CD8-positive, alpha-beta memory T cell (primary cell): Measurements from ENCODE around the gene CHGA. TPM values are rescaled to one million over a fixed set of nuclear protein-coding genes. Genes with fewer than 3 reads are reported as not detected.

Experiments
- CTCF ChIA-PET: fragments of 350-600 bp; sonication (Branson Sonifier 250); formaldehyde crosslinking; loops from one replicate; lab custom pipeline; 2021; ENCODE audit warnings: antibody characterized with exemption; lab: Charles Lee
- POLR2A ChIA-PET: fragments of 350-600 bp; sonication (Branson Sonifier 250); formaldehyde crosslinking; loops from one replicate; lab custom pipeline; 2021; ENCODE audit warnings: antibody characterized with exemption; lab: Charles Lee
- DNase-seq, 5 donors: peaks; one replicate each; pipeline versions ENCODE4 v3.0.0 to v3.0.0-alpha.2; 2020 to 2022; ENCODE audit warnings: mixed read lengths in 1 of 5
- H3K27ac ChIP-seq: one replicate; pipeline ENCODE4 v1.7.0; 2013; ENCODE audit warnings: low read depth, mild to moderate bottlenecking, low read length, moderate library complexity
- H3K27me3 ChIP-seq: 2 replicates; pipeline ENCODE4 v1.7.0; 2013; ENCODE audit warnings: low read length, mild to moderate bottlenecking; ENCODE audit not compliant: insufficient read depth, poor library complexity, severe bottlenecking
- H3K36me3 ChIP-seq: 2 replicates; pipeline ENCODE4 v1.7.0; 2013; ENCODE audit warnings: mild to moderate bottlenecking, low read length, moderate library complexity; ENCODE audit not compliant: insufficient read depth
- H3K4me1 ChIP-seq: 2 replicates; pipeline ENCODE4 v1.7.0; 2013; ENCODE audit warnings: mild to moderate bottlenecking, low read length, moderate library complexity; ENCODE audit not compliant: insufficient read depth
- H3K4me3 ChIP-seq: 2 replicates; pipeline ENCODE4 v1.7.0; 2013; ENCODE audit warnings: mild to moderate bottlenecking, low read length
- H3K9me3 ChIP-seq: 2 replicates; pipeline ENCODE4 v1.7.0; 2013; ENCODE audit warnings: mild to moderate bottlenecking, low read length
- H3K27ac Mint-ChIP-seq, 8 donors: one replicate each; pipeline ENCODE4 v1.8.0; 2020 to 2021; ENCODE audit warnings: mixed read lengths in 8 of 8, mild to moderate bottlenecking in 6 of 8, inconsistent platforms in 3 of 8, moderate library complexity in 3 of 8
- H3K27me3 Mint-ChIP-seq, 2 donors: one replicate each; pipeline ENCODE4 v1.8.0; 2020 to 2021; ENCODE audit warnings: mixed read lengths in 2 of 2, mild to moderate bottlenecking in 1 of 2, moderate library complexity in 1 of 2
- H3K36me3 Mint-ChIP-seq, 3 donors: one replicate each; pipeline ENCODE4 v1.8.0; 2020 to 2021; ENCODE audit warnings: mixed read lengths in 3 of 3, inconsistent platforms in 1 of 3, mild to moderate bottlenecking in 1 of 3
- H3K4me1 Mint-ChIP-seq, 3 donors: one replicate each; pipeline ENCODE4 v1.8.0; 2020 to 2021; ENCODE audit warnings: mixed read lengths in 3 of 3, inconsistent platforms in 1 of 3, mild to moderate bottlenecking in 1 of 3
- H3K4me3 Mint-ChIP-seq, 7 donors: one replicate each; pipeline ENCODE4 v1.8.0; 2020 to 2021; ENCODE audit warnings: mixed read lengths in 7 of 7, mild to moderate bottlenecking in 6 of 7, moderate library complexity in 4 of 7, inconsistent platforms in 2 of 7
- H3K9me3 Mint-ChIP-seq, 5 donors: one replicate each; pipeline ENCODE4 v1.8.0; 2020 to 2022; ENCODE audit warnings: mixed read lengths in 5 of 5, mild to moderate bottlenecking in 3 of 5, moderate library complexity in 2 of 5, inconsistent platforms in 1 of 5
- polyA plus RNA-seq: library from polyadenylated mRNA; unstranded; fragments of 300-500 nt; fragmentation: Illumina TruSeq; gene quantifications from one replicate; pipeline ENCODE4 v1.2.3, GENCODE V29; 2021
- total RNA-seq, 2 experiments: library from RNA; stranded (reverse); gene quantifications; one replicate each; pipeline ENCODE4 v1.2.3, GENCODE V29; 2021

The CHGA gene
- total and polyA plus RNA-seq, 3 experiments from 2014 or later, result not detected

DNA sequence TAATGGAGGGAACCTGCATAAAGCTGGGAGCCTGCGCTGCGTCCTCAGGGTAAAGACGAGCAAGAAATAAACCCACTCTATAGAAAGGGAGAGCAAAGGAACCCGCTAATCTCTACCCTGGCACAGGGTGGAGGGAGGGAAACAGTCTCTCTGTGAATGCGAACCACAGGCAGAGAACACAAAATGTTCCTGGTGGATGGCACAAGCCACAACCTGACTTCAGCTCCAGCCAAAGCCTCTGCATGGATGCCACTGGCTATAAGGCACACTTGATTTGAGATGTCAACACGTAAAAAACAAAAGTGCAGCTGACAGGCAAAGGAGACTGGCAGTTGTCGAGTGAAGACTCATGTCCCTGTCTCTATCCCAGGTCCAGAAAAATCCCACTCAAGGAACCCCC is 32.4 kb downstream of the CHGA start:
- peak in 1 of 5 donors; percentile 1 for DNase-seq
- H3K4me1 Mint-ChIP-seq, result peaks cover 5 to 6% (median 6%) of the 10 kb centered on the region in 3 donors
- ChIA-PET CTCF (interaction anchor here (0.9 to 3.5 kb wide), 9 partner anchors 14 to 263 kb away, joined by 3 to 14 read pairs (median 5); no protein-coding TSS in a partner anchor), POLR2A (no interaction called here)
- Histone ChIP-seq H3K9me3 (no peaks in the 10 kb centered on the region), H3K4me1 (no peaks in the 10 kb centered on the region), H3K27me3 (no peaks in the 10 kb centered on the region), H3K36me3 (peaks cover 7% of the 10 kb centered on the region), H3K4me3 (no peak overlapping the region), H3K27ac (no peak overlapping the region)
- no peaks in the 10 kb centered on the region for H3K27me3 Mint-ChIP-seq
- H3K36me3 Mint-ChIP-seq, result peaks cover 0 to 73% (median 6%) of the 10 kb centered on the region in 3 donors
- H3K27ac Mint-ChIP-seq, result peak overlapping the region in 2 of 8 donors; percentile 57 to 66
- no peaks in the 10 kb centered on the region for H3K9me3 Mint-ChIP-seq
- no peak overlapping the region for H3K4me3 Mint-ChIP-seq

DNA sequence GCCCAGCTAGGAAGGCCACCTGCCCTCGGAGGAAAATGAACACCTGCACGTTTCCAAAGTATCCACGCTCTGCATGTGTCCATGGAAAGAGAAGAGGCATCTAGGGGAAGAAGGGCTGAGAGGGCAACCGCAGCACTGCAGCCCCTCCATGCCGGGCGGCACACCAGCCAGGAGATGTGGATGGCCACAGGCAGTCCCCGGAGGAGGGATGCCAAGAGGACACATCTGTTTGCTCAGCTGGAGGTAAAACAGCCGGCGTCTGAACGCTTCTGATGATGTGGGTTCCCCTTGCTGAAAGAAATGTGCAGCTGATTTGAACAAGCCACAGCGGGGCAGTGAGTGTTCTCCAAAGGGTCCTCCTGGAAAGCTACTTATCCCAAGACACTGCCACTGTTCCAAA is 34.0 kb downstream of the CHGA start:
- H3K4me1 Mint-ChIP-seq, result peaks cover 2 to 4% (median 3%) of the 10 kb centered on the region in 3 donors
- Histone ChIP-seq H3K4me3 (no peak overlapping the region), H3K27ac (no peak overlapping the region), H3K27me3 (no peaks in the 10 kb centered on the region), H3K4me1 (no peaks in the 10 kb centered on the region), H3K36me3 (peaks cover 7% of the 10 kb centered on the region), H3K9me3 (no peaks in the 10 kb centered on the region)
- no peaks in the 10 kb centered on the region for H3K9me3 Mint-ChIP-seq
- peaks cover 0 to 74% (median 5%) of the 10 kb centered on the region in 3 donors for H3K36me3 Mint-ChIP-seq
- no peak overlapping the region for H3K4me3 Mint-ChIP-seq
- ChIA-PET POLR2A (no interaction called here), CTCF (no interaction called here)
- no peaks in the 10 kb centered on the region for H3K27me3 Mint-ChIP-seq
- DNase-seq, result no peak
- H3K27ac Mint-ChIP-seq, result peak overlapping the region in 1 of 8 donors; percentile 78

DNA sequence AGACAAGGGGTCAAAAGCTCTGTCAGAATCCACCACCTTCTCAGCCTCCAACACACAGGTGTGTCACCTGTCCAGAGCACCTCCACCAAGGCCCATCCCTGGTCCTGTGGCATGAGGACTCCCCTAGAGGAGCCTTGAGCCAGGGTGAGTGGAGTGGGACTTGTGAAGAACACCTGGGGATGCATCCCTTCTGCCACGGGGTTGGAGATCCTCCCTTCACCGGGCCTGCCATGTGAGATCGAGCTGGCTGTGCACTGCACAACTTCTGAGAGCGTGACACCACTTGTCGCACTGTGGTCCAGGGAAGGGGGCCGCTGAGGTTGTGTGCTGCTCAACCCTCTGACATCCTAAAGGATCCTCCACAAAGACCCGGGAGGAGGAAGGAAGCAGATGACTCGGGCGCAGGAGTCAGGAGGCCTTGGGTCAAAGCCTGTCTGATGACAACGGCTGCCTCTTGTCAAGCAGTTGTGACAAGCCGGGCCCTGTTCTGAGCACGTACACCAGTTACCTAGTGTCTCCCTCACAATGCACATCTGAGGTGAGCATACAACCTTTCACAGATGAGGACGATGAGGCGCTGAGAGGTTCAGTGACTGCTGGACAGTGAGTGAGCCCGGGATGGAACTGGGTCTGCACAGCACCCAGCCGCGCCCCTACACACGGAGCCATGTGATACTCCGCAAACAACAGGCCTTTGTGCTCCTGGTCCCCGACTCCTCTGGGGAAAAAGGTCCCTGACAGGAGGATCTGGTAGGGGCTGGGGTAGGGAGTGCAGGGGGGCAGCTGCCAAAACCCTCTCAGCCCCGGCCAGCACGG is 35.6 kb downstream of the CHGA start:
- CTCF ChIA-PET, result no interaction called here
- POLR2A ChIA-PET, result no interaction called here

DNA sequence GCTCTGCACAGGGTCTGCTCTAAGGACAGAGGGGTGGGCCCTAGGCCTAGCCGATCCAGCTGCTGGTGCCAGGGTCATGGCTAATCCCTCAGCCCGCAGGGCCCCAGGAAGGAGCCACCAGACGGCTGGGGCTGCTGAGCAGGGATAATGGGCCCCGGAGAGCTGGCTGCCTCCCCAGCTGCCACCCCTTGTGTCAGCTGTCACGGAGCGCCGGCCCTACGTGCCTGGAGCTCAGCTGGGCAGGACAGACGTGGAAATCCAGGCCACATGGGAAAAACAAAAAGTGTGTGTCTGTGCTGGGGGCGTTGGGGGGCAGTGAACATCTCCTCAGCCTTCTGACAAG is 36.2 kb downstream of the CHGA start:
- DNase-seq, result peak in 1 of 5 donors; percentile 6
- H3K27me3 Mint-ChIP-seq, result no peaks in the 10 kb centered on the region
- Histone ChIP-seq H3K4me1 (no peaks in the 10 kb centered on the region), H3K27me3 (no peaks in the 10 kb centered on the region), H3K9me3 (no peaks in the 10 kb centered on the region), H3K4me3 (no peak overlapping the region), H3K27ac (no peak overlapping the region), H3K36me3 (peaks cover 7% of the 10 kb centered on the region)
- peaks cover 0 to 78% (median 5%) of the 10 kb centered on the region in 3 donors for H3K36me3 Mint-ChIP-seq
- H3K4me1 Mint-ChIP-seq, result no peaks in the 10 kb centered on the region
- no peak overlapping the region for H3K27ac Mint-ChIP-seq
- H3K9me3 Mint-ChIP-seq, result no peaks in the 10 kb centered on the region
- ChIA-PET POLR2A (no interaction called here), CTCF (interaction anchor here (1.4 kb wide), 1 partner anchor 154 kb away, joined by 6 read pairs; no protein-coding TSS in a partner anchor)
- H3K4me3 Mint-ChIP-seq, result no peak overlapping the region

More for the DNA sequence above, 35.6 kb downstream of the CHGA start:
- Histone ChIP-seq H3K9me3 (no peaks in the 10 kb centered on the region), H3K4me1 (no peaks in the 10 kb centered on the region), H3K27me3 (no peaks in the 10 kb centered on the region), H3K36me3 (peaks cover 7% of the 10 kb centered on the region), H3K4me3 (no peak overlapping the region), H3K27ac (no peak overlapping the region)
- H3K4me3 Mint-ChIP-seq, result no peak overlapping the region
- no peaks in the 10 kb centered on the region for H3K4me1 Mint-ChIP-seq
- peaks cover 0 to 80% (median 5%) of the 10 kb centered on the region in 3 donors for H3K36me3 Mint-ChIP-seq
- no peaks in the 10 kb centered on the region for H3K27me3 Mint-ChIP-seq
- no peak overlapping the region for H3K27ac Mint-ChIP-seq
- no peaks in the 10 kb centered on the region for H3K9me3 Mint-ChIP-seq
- no peak for DNase-seq

GRCh38 chr14:92959761-92960680 is 37.1 kb downstream of the CHGA start:
- ChIA-PET CTCF (interaction anchor here (1.4 kb wide), 1 partner anchor 153 kb away, joined by 6 read pairs; no protein-coding TSS in a partner anchor), POLR2A (no interaction called here)
- H3K4me3 Mint-ChIP-seq, result no peak overlapping the region

DNA sequence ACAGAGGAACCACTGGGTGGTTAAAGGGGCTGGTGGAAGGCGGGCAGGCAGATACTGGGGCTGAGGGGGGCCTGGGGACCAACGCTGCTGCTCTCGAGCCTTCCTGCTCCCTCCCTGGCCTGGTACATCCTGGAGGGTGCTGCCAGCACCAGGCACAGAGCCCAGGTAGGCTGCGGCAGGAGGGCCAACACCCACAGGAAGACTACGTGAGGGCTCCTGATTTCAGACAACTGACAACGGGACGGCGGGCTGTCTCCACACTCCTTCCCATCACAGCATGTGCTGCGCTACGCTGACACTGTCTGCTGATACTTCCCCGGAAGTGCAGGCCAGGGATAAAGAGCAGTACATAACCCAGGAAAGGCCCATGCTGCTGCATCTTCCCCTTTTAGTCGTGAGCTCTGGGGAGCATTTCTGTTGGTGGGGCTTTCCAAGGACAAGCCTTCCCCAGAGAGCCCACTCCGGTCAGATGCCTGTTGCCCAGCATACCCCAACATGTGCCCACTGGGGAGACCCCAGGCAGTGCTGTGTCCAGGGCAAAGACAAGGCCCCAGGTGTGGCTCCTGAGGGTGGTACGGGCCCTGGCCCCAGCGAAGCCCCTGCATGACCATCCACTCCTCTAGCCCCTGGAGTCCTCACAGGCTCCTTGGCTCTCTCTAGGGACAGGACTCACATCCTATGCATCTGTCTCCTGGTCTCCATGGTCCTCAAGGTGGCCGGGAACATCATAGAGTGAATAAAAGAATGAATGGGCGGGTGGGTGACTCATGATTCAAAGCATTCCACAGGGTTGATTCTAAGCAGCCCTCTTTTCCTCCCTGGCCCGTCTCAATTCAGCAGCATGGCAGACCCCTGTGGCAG is 38.0 kb downstream of the CHGA start:
- no peak overlapping the region for H3K27ac ChIP-seq
- POLR2A ChIA-PET, result no interaction called here
- no peaks in the 10 kb centered on the region for H3K27me3 Mint-ChIP-seq
- H3K27me3 ChIP-seq, result no peaks in the 10 kb centered on the region
- peaks cover 0 to 65% (median 5%) of the 10 kb centered on the region in 3 donors for H3K36me3 Mint-ChIP-seq
- H3K27ac Mint-ChIP-seq, result peak overlapping the region in 3 of 8 donors; percentile 32 to 50 (median 38)
- DNase-seq, result peak in 1 of 5 donors; percentile 27
- H3K4me1 Mint-ChIP-seq, result peaks cover 2 to 8% (median 6%) of the 10 kb centered on the region in 3 donors
- peaks cover 7% of the 10 kb centered on the region for H3K36me3 ChIP-seq
- no peaks in the 10 kb centered on the region for H3K4me1 ChIP-seq
- no peaks in the 10 kb centered on the region for H3K9me3 Mint-ChIP-seq
- CTCF ChIA-PET, result interaction anchor here (1.4 to 2.7 kb wide), 2 partner anchors 9 to 152 kb away, joined by 6 to 12 read pairs; no protein-coding TSS in a partner anchor
- H3K4me3 ChIP-seq, result no peak overlapping the region
- no peaks in the 10 kb centered on the region for H3K9me3 ChIP-seq
- no peak overlapping the region for H3K4me3 Mint-ChIP-seq

More at GRCh38 chr14:92959761-92960680, 37.1 kb downstream of the CHGA start:
- no peak overlapping the region for H3K4me3 ChIP-seq
- Mint-ChIP-seq H3K27me3 (no peaks in the 10 kb centered on the region), H3K4me1 (peaks cover 0 to 4% (median 2%) of the 10 kb centered on the region in 3 donors), H3K27ac (no peak overlapping the region), H3K36me3 (peaks cover 0 to 71% (median 5%) of the 10 kb centered on the region in 3 donors), H3K9me3 (no peaks in the 10 kb centered on the region)
- no peaks in the 10 kb centered on the region for H3K27me3 ChIP-seq
- no peaks in the 10 kb centered on the region for H3K9me3 ChIP-seq
- H3K27ac ChIP-seq, result no peak overlapping the region
- DNase-seq, result peak in 1 of 5 donors; percentile 32
- peaks cover 7% of the 10 kb centered on the region for H3K36me3 ChIP-seq
- H3K4me1 ChIP-seq, result no peaks in the 10 kb centered on the region

DNA sequence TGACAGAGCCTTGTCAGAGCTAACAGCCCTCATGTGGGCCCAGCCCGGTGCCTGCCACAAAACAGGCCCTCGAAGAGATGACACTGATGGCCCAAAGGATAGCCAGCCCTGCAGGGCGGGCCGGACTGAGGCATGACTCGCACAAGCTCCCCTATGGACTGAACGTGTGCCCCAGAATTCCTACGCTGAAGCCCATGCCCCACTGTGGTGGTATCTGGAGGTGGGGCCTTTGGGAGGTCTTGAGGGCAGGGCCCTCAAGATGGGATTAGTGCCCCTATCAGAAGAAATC is 38.6 kb downstream of the CHGA start:
- Histone ChIP-seq H3K36me3 (peaks cover 7% of the 10 kb centered on the region), H3K9me3 (no peaks in the 10 kb centered on the region), H3K27ac (no peak overlapping the region), H3K27me3 (no peaks in the 10 kb centered on the region), H3K4me1 (no peaks in the 10 kb centered on the region), H3K4me3 (no peak overlapping the region)
- Mint-ChIP-seq H3K27ac (peak overlapping the region in 1 of 8 donors; percentile 38), H3K4me1 (peaks cover 3 to 10% (median 9%) of the 10 kb centered on the region in 3 donors), H3K36me3 (peaks cover 0 to 61% (median 2%) of the 10 kb centered on the region in 3 donors), H3K4me3 (no peak overlapping the region), H3K9me3 (no peaks in the 10 kb centered on the region), H3K27me3 (no peaks in the 10 kb centered on the region)
- CTCF ChIA-PET, result interaction anchor here (2.7 kb wide), 1 partner anchor 10 kb away, joined by 12 read pairs; no protein-coding TSS in a partner anchor
- DNase-seq, result peak in 1 of 5 donors; percentile 33
- POLR2A ChIA-PET, result no interaction called here
